Measurements from ENCODE around the gene ZNF207.

ZNF207 gene

DNA sequence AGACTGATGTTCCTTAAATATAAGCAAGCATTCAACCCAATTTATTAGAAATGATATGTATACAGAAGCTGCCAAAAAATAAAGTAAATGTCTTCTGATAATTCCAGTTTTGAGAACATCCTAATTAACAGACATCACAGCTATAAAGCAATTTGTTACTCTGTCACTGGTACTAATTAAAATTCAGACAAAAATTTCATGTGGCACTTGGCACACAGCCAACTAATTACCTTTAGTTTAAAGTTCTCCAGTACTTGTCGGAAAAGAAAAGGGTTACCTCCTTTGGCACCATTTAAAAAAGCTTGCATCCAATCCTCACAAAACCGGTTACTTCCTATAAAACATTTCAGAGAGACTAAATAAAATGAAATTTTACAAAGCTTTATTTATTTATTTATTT lies 16.8 kb upstream of the ZNF207 start:
- Histone ChIP-seq H2AFZ (ENCODE audit: low read length) (no peak overlapping the region), H3K9me2 (ENCODE audit: low read depth, low read length) (no peaks in the 10 kb centered on the region), H3K4me2 (ENCODE audit: low read length) (no peak overlapping the region), H3F3A (ENCODE audit: insufficient read depth, low read length) (no peaks in the 10 kb centered on the region), H3K4me1 (ENCODE audit: insufficient read depth, low read length, severe bottlenecking) (peaks cover 8% of the 10 kb centered on the region), H3K4me3 (ENCODE audit: low read depth, low read length, poor library complexity, severe bottlenecking) (no peak overlapping the region), H3K27ac (ENCODE audit: low read depth, low read length, poor library complexity, severe bottlenecking) (no peak overlapping the region), H3K9me3 (ENCODE audit: low read length) (no peaks in the 10 kb centered on the region), H3K9ac (ENCODE audit: low read length) (no peak overlapping the region), H4K20me1 (ENCODE audit: insufficient read depth, low read length) (no peaks in the 10 kb centered on the region), H3K36me3 (ENCODE audit: insufficient read depth, low read length) (peaks cover 61% of the 10 kb centered on the region), H3K79me2 (ENCODE audit: insufficient read depth, low read length) (no peaks in the 10 kb centered on the region), H3K27me3 (ENCODE audit: insufficient read depth, low read length) (no peaks in the 10 kb centered on the region)
- TF ChIP-seq, protein P1, sequence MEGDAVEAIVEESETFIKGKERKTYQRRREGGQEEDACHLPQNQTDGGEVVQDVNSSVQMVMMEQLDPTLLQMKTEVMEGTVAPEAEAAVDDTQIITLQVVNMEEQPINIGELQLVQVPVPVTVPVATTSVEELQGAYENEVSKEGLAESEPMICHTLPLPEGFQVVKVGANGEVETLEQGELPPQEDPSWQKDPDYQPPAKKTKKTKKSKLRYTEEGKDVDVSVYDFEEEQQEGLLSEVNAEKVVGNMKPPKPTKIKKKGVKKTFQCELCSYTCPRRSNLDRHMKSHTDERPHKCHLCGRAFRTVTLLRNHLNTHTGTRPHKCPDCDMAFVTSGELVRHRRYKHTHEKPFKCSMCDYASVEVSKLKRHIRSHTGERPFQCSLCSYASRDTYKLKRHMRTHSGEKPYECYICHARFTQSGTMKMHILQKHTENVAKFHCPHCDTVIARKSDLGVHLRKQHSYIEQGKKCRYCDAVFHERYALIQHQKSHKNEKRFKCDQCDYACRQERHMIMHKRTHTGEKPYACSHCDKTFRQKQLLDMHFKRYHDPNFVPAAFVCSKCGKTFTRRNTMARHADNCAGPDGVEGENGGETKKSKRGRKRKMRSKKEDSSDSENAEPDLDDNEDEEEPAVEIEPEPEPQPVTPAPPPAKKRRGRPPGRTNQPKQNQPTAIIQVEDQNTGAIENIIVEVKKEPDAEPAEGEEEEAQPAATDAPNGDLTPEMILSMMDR (IDR thresholded peaks at IDR 0.05; ENCODE audit: low read length): no peak
- no peak for TF ChIP-seq EZH2 (IDR thresholded peaks at IDR 0.05; ENCODE audit: borderline replicate concordance, low read length)

DNA sequence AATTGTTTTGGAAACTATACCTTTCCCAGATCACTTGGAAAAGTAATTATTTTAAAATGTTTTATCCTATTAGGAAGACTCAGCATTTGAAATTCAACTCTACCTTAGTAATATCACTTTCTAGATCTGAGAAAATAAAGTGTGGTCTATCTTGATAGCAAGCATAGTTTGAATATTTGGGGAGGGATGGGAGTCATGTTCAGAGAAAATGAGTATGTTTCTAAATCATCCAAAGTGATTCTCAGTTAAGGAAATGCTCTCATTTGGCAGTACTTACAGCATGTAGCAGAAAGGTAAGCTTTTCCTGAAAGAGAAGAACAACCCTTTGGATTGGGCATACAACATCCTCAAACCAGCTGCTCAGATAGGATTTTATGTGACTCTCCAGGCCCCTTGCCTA lies 14.9 kb upstream of the ZNF207 start:
- H3K36me3 ChIP-seq (ENCODE audit: insufficient read depth, low read length): peaks cover 71% of the 10 kb centered on the region

DNA sequence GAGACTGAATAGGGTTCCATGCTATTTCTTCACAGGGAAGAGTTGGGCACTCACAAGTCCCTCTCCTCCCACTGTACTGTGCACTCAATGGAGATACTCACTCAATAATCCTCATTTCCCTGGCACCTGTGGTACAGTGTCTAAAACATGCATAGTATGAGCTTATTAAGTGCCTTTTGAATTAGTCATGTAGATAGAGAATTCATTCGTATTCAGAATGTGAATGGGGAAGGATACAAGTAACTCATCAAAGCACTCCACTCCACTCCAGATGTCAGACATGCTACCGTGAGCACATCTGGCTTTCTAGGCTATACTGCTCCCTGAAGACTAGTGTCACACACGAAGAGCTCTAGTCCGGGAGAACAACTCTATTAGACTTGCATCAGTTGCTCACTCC lies 14.3 kb upstream of the ZNF207 start:
- H3K4me1 ChIP-seq (ENCODE audit: insufficient read depth, low read length, severe bottlenecking): peaks cover under 1% of the 10 kb centered on the region
- no peaks in the 10 kb centered on the region for H3K27me3 ChIP-seq (ENCODE audit: insufficient read depth, low read length)
- no peaks in the 10 kb centered on the region for H3K79me2 ChIP-seq (ENCODE audit: insufficient read depth, low read length)
- no peak overlapping the region for H3K4me2 ChIP-seq (ENCODE audit: low read length)
- no peaks in the 10 kb centered on the region for H3F3A ChIP-seq (ENCODE audit: insufficient read depth, low read length)
- no peak overlapping the region for H3K4me3 ChIP-seq (ENCODE audit: low read depth, low read length, poor library complexity, severe bottlenecking)
- H3K9me3 ChIP-seq (ENCODE audit: low read length): no peaks in the 10 kb centered on the region
- TF ChIP-seq EZH2 (IDR thresholded peaks at IDR 0.05; ENCODE audit: borderline replicate concordance, low read length): no peak
- TF ChIP-seq, protein P1 (IDR thresholded peaks at IDR 0.05; ENCODE audit: low read length): no peak
- H3K9ac ChIP-seq (ENCODE audit: low read length): no peak overlapping the region
- H3K36me3 ChIP-seq (ENCODE audit: insufficient read depth, low read length): peaks cover 68% of the 10 kb centered on the region
- no peak overlapping the region for H2AFZ ChIP-seq (ENCODE audit: low read length)
- H3K27ac ChIP-seq (ENCODE audit: low read depth, low read length, poor library complexity, severe bottlenecking): no peak overlapping the region
- H3K9me2 ChIP-seq (ENCODE audit: low read depth, low read length): no peaks in the 10 kb centered on the region
- H4K20me1 ChIP-seq (ENCODE audit: insufficient read depth, low read length): no peaks in the 10 kb centered on the region

More for the DNA sequence above, 14.9 kb upstream of the ZNF207 start:
- H2AFZ ChIP-seq (ENCODE audit: low read length): no peak overlapping the region
- no peaks in the 10 kb centered on the region for H3K4me1 ChIP-seq (ENCODE audit: insufficient read depth, low read length, severe bottlenecking)
- no peaks in the 10 kb centered on the region for H3F3A ChIP-seq (ENCODE audit: insufficient read depth, low read length)
- no peak overlapping the region for H3K9ac ChIP-seq (ENCODE audit: low read length)
- H3K4me3 ChIP-seq (ENCODE audit: low read depth, low read length, poor library complexity, severe bottlenecking): no peak overlapping the region
- TF ChIP-seq, protein P1 (IDR thresholded peaks at IDR 0.05; ENCODE audit: low read length): no peak
- no peak for TF ChIP-seq EZH2 (IDR thresholded peaks at IDR 0.05; ENCODE audit: borderline replicate concordance, low read length)
- H3K9me2 ChIP-seq (ENCODE audit: low read depth, low read length): no peaks in the 10 kb centered on the region
- no peaks in the 10 kb centered on the region for H3K79me2 ChIP-seq (ENCODE audit: insufficient read depth, low read length)
- no peak overlapping the region for H3K4me2 ChIP-seq (ENCODE audit: low read length)
- H3K9me3 ChIP-seq (ENCODE audit: low read length): no peaks in the 10 kb centered on the region
- no peaks in the 10 kb centered on the region for H4K20me1 ChIP-seq (ENCODE audit: insufficient read depth, low read length)
- no peak overlapping the region for H3K27ac ChIP-seq (ENCODE audit: low read depth, low read length, poor library complexity, severe bottlenecking)
- no peaks in the 10 kb centered on the region for H3K27me3 ChIP-seq (ENCODE audit: insufficient read depth, low read length)
